HepG2 (cell line): ENCODE data around the gene MYADML2. TPM values are rescaled to one million over a fixed set of nuclear protein-coding genes. Genes with fewer than 3 reads are reported as not detected.

ENCODE experiments used
- FOXC1 ChIP-seq: sonication (generic); formaldehyde crosslinking; IDR thresholded peaks from 2 replicates; pipeline ENCODE4 v1.8.0; 2022; ENCODE audit warnings: mild to moderate bottlenecking, missing genetic modification reagents, borderline replicate concordance
- FOXM1 ChIP-seq: sonication (generic); formaldehyde crosslinking; IDR thresholded peaks from 2 replicates; pipeline ENCODE4 v1.5.0; 2020; ENCODE audit warnings: missing genetic modification reagents
- HOXA3 ChIP-seq: sonication (generic); formaldehyde crosslinking; IDR thresholded peaks from 2 replicates; pipeline ENCODE4 v1.5.0; 2020; ENCODE audit warnings: missing genetic modification reagents
- HOXA9 ChIP-seq: sonication (generic); formaldehyde crosslinking; IDR thresholded peaks from 2 replicates; pipeline ENCODE4 v1.8.1; 2022; ENCODE audit warnings: missing genetic modification reagents, mild to moderate bottlenecking, moderate library complexity, borderline replicate concordance
- IRX3 ChIP-seq: sonication (generic); formaldehyde crosslinking; IDR thresholded peaks from 2 replicates; pipeline ENCODE4 v1.8.1; 2023; ENCODE audit warnings: mild to moderate bottlenecking, low read depth, missing genetic modification reagents, borderline replicate concordance
- MED13 ChIP-seq: sonication (generic); formaldehyde crosslinking; IDR thresholded peaks from 2 replicates; pipeline ENCODE4 v1.5.0; 2020; ENCODE audit warnings: missing genetic modification reagents
- NAIF1 ChIP-seq: sonication (generic); formaldehyde crosslinking; IDR thresholded peaks from 2 replicates; pipeline ENCODE4 v1.5.0; 2020; ENCODE audit warnings: mild to moderate bottlenecking, missing genetic modification reagents, borderline replicate concordance
- REST ChIP-seq, 2 experiments: IDR thresholded peaks; 2 replicates each; pipeline ENCODE4 v1.6.1; 2011 to 2012; ENCODE audit warnings: low read length in 2 of 2, borderline replicate concordance in 1 of 2, low read depth in 1 of 2, mild to moderate bottlenecking in 1 of 2, moderate library complexity in 1 of 2
- STAG1 ChIP-seq: sonication (generic); formaldehyde crosslinking; IDR thresholded peaks from 2 replicates; pipeline ENCODE4 v1.4.0; 2020; ENCODE audit warnings: missing genetic modification reagents
- ZNF605 ChIP-seq: sonication (generic); formaldehyde crosslinking; IDR thresholded peaks from 2 replicates; pipeline ENCODE4 v1.8.0; 2022; ENCODE audit warnings: mild to moderate bottlenecking, missing genetic modification reagents
- ZNF816 ChIP-seq: sonication (generic); formaldehyde crosslinking; IDR thresholded peaks from 2 replicates; pipeline ENCODE4 v1.8.0; 2022; ENCODE audit warnings: missing genetic modification reagents, mild to moderate bottlenecking, borderline replicate concordance
- ZSCAN29 ChIP-seq: sonication (generic); formaldehyde crosslinking; conservative IDR thresholded peaks from 2 replicates; pipeline ENCODE4 v1.4.0; 2020; ENCODE audit warnings: mild to moderate bottlenecking, missing genetic modification reagents
- polyA plus RNA-seq, 8 experiments: library from polyadenylated mRNA; depleted of rRNA in 3 of 8; stranded (reverse) in 7 of 8; unstranded in 1 of 8; fragments of >200 nt; fragmentation: Illumina TruSeq in 4 of 8; extraction: Trizol in 4 of 8; gene quantifications; 2 replicates each; pipeline versions ENCODE4 v1.2.1 to v1.2.3, GENCODE V29; 2011 to 2016; ENCODE audit warnings: low read depth in 4 of 8, missing spikeins in 1 of 8, mixed read lengths in 1 of 8; ENCODE audit not compliant: insufficient read depth in 1 of 8
- total RNA-seq, 5 experiments: library from RNA; depleted of rRNA; stranded (reverse); fragments of >200 nt; fragmentation: Illumina TruSeq; extraction: Trizol; gene quantifications; 2 replicates each; pipeline ENCODE4 v1.2.3, GENCODE V29; 2016; ENCODE audit warnings: low read depth in 1 of 5
- TF ChIP-seq, protein P1 (sequence below): sonication (generic); formaldehyde crosslinking; IDR thresholded peaks from 2 replicates; pipeline ENCODE4 v1.4.0; 2020; ENCODE audit warnings: mild to moderate bottlenecking, low read depth, missing genetic modification reagents
- TF ChIP-seq, protein P2 (sequence below): sonication (generic); formaldehyde crosslinking; IDR thresholded peaks from 2 replicates; pipeline ENCODE4 v1.5.0; 2020; ENCODE audit warnings: missing genetic modification reagents
- TF ChIP-seq, protein P3 (sequence below): sonication (generic); formaldehyde crosslinking; IDR thresholded peaks from 2 replicates; pipeline ENCODE4 v1.4.0; 2020; ENCODE audit warnings: missing genetic modification reagents
- TF ChIP-seq, protein P4 (sequence below): sonication (generic); formaldehyde crosslinking; IDR thresholded peaks from 2 replicates; pipeline ENCODE4 v1.5.0; 2020; ENCODE audit warnings: missing genetic modification reagents
- TF ChIP-seq, protein P5 (sequence below): sonication (generic); formaldehyde crosslinking; IDR thresholded peaks from 2 replicates; pipeline ENCODE4 v1.8.1; 2023; ENCODE audit warnings: mild to moderate bottlenecking, missing genetic modification reagents, borderline replicate concordance

The MYADML2 gene
- total and polyA plus RNA-seq, 2 of the 13 experiments (the other 11 are each of a cell fraction or from before 2014, with no cell fraction given): not detected

DNA sequence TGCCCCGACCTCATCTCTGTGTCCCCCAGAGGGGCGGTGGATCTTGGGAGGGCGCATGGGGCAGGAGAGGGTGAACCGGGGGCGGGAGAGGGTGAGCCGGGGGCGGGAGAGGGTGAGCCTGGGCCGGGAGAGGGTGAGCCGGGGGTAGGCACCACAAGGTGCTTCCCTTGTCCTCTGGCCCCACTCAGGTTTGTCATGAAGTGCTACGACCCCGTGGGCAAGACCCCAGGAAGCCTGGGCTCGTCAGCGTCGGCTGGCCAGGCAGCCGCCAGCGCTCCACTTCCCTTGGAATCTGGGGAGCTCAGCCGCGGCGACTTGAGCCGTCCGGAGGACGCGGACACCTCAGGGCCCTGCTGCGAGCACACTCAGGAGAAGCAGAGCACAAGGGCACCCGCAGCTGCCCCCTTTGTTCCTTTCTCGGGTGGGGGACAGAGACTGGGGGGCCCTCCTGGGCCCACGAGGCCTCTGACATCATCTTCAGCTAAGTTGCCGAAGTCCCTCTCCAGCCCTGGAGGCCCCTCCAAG is 49.3 kb upstream of the MYADML2 start (continued):
- TF ChIP-seq FOXC1 (CRISPR knock-in tag): no peak
- 0 out of 2 replicates have a peak, but pooled peaks have one; percentile 16 for TF ChIP-seq ZSCAN29
- TF ChIP-seq HOXA9: 0 out of 2 replicates have a peak, but pooled peaks have one; percentile 1
- TF ChIP-seq, protein P1, sequence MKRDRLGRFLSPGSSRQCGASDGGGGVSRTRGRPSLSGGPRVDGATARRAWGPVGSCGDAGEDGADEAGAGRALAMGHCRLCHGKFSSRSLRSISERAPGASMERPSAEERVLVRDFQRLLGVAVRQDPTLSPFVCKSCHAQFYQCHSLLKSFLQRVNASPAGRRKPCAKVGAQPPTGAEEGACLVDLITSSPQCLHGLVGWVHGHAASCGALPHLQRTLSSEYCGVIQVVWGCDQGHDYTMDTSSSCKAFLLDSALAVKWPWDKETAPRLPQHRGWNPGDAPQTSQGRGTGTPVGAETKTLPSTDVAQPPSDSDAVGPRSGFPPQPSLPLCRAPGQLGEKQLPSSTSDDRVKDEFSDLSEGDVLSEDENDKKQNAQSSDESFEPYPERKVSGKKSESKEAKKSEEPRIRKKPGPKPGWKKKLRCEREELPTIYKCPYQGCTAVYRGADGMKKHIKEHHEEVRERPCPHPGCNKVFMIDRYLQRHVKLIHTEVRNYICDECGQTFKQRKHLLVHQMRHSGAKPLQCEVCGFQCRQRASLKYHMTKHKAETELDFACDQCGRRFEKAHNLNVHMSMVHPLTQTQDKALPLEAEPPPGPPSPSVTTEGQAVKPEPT (CRISPR knock-in tag): no peak
- TF ChIP-seq, protein P2, sequence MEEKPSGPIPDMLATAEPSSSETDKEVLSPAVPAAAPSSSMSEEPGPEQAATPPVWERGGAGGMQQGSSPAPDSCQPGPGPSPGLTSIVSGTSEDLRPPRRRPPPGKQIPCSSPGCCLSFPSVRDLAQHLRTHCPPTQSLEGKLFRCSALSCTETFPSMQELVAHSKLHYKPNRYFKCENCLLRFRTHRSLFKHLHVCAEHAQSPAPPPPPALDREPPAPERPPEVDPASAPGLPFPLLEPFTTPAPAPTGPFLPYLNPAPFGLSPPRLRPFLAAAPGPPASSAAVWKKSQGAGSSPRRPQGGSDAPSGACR: no peak
- no peak for TF ChIP-seq ZNF605 (CRISPR knock-in tag)
- TF ChIP-seq FOXM1: no peak
- TF ChIP-seq, protein P3, sequence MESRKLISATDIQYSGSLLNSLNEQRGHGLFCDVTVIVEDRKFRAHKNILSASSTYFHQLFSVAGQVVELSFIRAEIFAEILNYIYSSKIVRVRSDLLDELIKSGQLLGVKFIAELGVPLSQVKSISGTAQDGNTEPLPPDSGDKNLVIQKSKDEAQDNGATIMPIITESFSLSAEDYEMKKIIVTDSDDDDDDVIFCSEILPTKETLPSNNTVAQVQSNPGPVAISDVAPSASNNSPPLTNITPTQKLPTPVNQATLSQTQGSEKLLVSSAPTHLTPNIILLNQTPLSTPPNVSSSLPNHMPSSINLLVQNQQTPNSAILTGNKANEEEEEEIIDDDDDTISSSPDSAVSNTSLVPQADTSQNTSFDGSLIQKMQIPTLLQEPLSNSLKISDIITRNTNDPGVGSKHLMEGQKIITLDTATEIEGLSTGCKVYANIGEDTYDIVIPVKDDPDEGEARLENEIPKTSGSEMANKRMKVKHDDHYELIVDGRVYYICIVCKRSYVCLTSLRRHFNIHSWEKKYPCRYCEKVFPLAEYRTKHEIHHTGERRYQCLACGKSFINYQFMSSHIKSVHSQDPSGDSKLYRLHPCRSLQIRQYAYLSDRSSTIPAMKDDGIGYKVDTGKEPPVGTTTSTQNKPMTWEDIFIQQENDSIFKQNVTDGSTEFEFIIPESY (CRISPR knock-in tag): peak; percentile 84
- TF ChIP-seq NAIF1 (CRISPR knock-in tag): no peak
- TF ChIP-seq IRX3 (CRISPR knock-in tag): 0 out of 2 replicates have a peak, but pooled peaks have one; percentile 15
- no peak for TF ChIP-seq REST (IDR thresholded peaks at IDR 0.05; ENCODE audit: borderline replicate concordance in 1 of 2, low read depth in 1 of 2, low read length in 2 of 2)
- TF ChIP-seq MED13 (CRISPR knock-in tag): no peak
- no peak for TF ChIP-seq HOXA3
- TF ChIP-seq ZNF816 (CRISPR knock-in tag): no peak
- TF ChIP-seq, protein P4, sequence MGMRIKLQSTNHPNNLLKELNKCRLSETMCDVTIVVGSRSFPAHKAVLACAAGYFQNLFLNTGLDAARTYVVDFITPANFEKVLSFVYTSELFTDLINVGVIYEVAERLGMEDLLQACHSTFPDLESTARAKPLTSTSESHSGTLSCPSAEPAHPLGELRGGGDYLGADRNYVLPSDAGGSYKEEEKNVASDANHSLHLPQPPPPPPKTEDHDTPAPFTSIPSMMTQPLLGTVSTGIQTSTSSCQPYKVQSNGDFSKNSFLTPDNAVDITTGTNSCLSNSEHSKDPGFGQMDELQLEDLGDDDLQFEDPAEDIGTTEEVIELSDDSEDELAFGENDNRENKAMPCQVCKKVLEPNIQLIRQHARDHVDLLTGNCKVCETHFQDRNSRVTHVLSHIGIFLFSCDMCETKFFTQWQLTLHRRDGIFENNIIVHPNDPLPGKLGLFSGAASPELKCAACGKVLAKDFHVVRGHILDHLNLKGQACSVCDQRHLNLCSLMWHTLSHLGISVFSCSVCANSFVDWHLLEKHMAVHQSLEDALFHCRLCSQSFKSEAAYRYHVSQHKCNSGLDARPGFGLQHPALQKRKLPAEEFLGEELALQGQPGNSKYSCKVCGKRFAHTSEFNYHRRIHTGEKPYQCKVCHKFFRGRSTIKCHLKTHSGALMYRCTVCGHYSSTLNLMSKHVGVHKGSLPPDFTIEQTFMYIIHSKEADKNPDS (CRISPR knock-in tag): no peak
- TF ChIP-seq, protein P5, sequence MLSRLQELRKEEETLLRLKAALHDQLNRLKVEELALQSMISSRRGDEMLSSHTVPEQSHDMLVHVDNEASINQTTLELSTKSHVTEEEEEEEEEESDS: no peak
- TF ChIP-seq STAG1 (CRISPR knock-in tag): no peak
